ENCODE results near the gene ARHGAP26.

ARHGAP26 gene

DNA sequence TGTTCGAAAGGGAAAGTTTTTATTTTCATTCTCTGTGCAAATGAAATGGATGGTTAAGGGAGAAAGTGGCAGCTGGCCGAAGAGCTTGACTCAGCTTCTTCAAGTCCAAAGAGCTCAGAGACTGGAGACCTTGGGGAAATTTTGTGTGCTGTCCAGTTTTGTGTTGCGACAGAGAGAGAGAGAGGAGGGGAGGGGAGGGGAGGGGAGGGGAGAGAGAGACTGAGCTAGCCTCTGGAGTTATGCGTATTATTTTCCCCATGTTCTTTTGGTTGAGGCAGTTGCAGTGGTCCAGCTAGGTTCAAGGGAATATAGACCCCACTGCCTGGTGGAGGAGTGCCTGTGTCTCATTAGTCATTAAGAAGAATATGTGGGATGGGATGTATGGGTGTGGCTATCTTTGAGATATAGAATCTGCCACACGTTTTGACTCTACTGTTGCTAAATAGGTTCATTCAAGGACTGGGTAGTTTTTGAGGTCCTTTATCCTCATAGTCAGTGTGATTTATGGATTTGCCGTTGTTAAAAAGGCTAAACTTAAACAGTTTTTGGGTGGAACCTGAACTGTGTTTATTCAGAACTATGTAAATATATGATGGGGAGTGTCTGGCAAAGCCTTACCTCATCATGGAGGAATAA is 69.7 kb downstream of the ARHGAP26 start:
- no peaks in the 10 kb centered on the region for H3F3A ChIP-seq (ENCODE audit: insufficient read depth, low read length)
- no peaks in the 10 kb centered on the region for H3K9me2 ChIP-seq (ENCODE audit: low read depth, low read length)
- H3K4me3 ChIP-seq (ENCODE audit: low read depth, low read length, poor library complexity, severe bottlenecking): no peak overlapping the region
- H4K20me1 ChIP-seq (ENCODE audit: insufficient read depth, low read length): no peaks in the 10 kb centered on the region
- H3K27ac ChIP-seq (ENCODE audit: low read depth, low read length, poor library complexity, severe bottlenecking): no peak overlapping the region
- H3K9me3 ChIP-seq (ENCODE audit: low read length): no peaks in the 10 kb centered on the region
- H2AFZ ChIP-seq (ENCODE audit: low read length): no peak overlapping the region
- H3K9ac ChIP-seq (ENCODE audit: low read length): no peak overlapping the region
- no peaks in the 10 kb centered on the region for H3K36me3 ChIP-seq (ENCODE audit: insufficient read depth, low read length)
- no peaks in the 10 kb centered on the region for H3K4me1 ChIP-seq (ENCODE audit: insufficient read depth, low read length, severe bottlenecking)
- H3K4me2 ChIP-seq (ENCODE audit: low read length): no peak overlapping the region
- H3K27me3 ChIP-seq (ENCODE audit: insufficient read depth, low read length): no peaks in the 10 kb centered on the region
- no peaks in the 10 kb centered on the region for H3K79me2 ChIP-seq (ENCODE audit: insufficient read depth, low read length)
- TF ChIP-seq EZH2 (IDR thresholded peaks at IDR 0.05; ENCODE audit: borderline replicate concordance, low read length) (no peak), CTCF (IDR thresholded peaks at IDR 0.05; ENCODE audit: low read length) (no peak)

DNA sequence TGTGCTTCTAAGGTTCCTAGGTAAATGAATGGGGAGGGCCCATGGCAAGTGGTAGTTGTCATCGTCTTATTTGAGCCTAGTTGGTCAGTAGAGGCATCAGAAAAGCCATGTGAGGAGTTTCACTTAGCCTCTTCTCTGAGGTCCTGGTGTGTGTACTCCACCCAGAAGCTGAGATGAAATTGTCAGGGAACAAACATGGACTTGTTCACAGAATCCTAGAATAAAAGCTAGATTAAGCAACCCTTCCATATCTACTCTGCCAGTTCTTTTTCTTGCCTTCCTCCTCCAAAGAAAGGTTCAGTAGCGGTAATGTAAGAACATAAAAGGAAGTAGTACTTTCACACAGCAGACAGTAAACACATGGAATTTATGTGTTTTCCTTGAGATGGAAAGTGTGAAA is 70.4 kb downstream of the ARHGAP26 start:
- Histone ChIP-seq H3K27ac (ENCODE audit: low read depth, low read length, poor library complexity, severe bottlenecking) (no peak overlapping the region), H3K4me3 (ENCODE audit: low read depth, low read length, poor library complexity, severe bottlenecking) (no peak overlapping the region), H3K4me2 (ENCODE audit: low read length) (no peak overlapping the region), H3K27me3 (ENCODE audit: insufficient read depth, low read length) (no peaks in the 10 kb centered on the region), H3K9ac (ENCODE audit: low read length) (no peak overlapping the region), H3K36me3 (ENCODE audit: insufficient read depth, low read length) (no peaks in the 10 kb centered on the region), H3K4me1 (ENCODE audit: insufficient read depth, low read length, severe bottlenecking) (no peaks in the 10 kb centered on the region), H2AFZ (ENCODE audit: low read length) (no peak overlapping the region), H3K79me2 (ENCODE audit: insufficient read depth, low read length) (no peaks in the 10 kb centered on the region), H3K9me3 (ENCODE audit: low read length) (no peaks in the 10 kb centered on the region), H4K20me1 (ENCODE audit: insufficient read depth, low read length) (no peaks in the 10 kb centered on the region), H3F3A (ENCODE audit: insufficient read depth, low read length) (no peaks in the 10 kb centered on the region), H3K9me2 (ENCODE audit: low read depth, low read length) (no peaks in the 10 kb centered on the region)
- TF ChIP-seq EZH2 (IDR thresholded peaks at IDR 0.05; ENCODE audit: borderline replicate concordance, low read length) (no peak), CTCF (IDR thresholded peaks at IDR 0.05; ENCODE audit: low read length) (no peak)

- no peaks in the 10 kb centered on the region for H3K36me3 ChIP-seq (ENCODE audit: insufficient read depth, low read length)
- no peaks in the 10 kb centered on the region for H3F3A ChIP-seq (ENCODE audit: insufficient read depth, low read length)
- H3K27me3 ChIP-seq (ENCODE audit: insufficient read depth, low read length): no peaks in the 10 kb centered on the region
- TF ChIP-seq CTCF (IDR thresholded peaks at IDR 0.05; ENCODE audit: low read length) (no peak), EZH2 (IDR thresholded peaks at IDR 0.05; ENCODE audit: borderline replicate concordance, low read length) (no peak)
- no peaks in the 10 kb centered on the region for H3K79me2 ChIP-seq (ENCODE audit: insufficient read depth, low read length)
- no peak overlapping the region for H3K4me2 ChIP-seq (ENCODE audit: low read length)
- H4K20me1 ChIP-seq (ENCODE audit: insufficient read depth, low read length): no peaks in the 10 kb centered on the region
- H3K4me3 ChIP-seq (ENCODE audit: low read depth, low read length, poor library complexity, severe bottlenecking): no peak overlapping the region
- no peaks in the 10 kb centered on the region for H3K9me2 ChIP-seq (ENCODE audit: low read depth, low read length)
- H3K9me3 ChIP-seq (ENCODE audit: low read length): no peaks in the 10 kb centered on the region
- H3K9ac ChIP-seq (ENCODE audit: low read length): no peak overlapping the region
- H2AFZ ChIP-seq (ENCODE audit: low read length): no peak overlapping the region
- H3K4me1 ChIP-seq (ENCODE audit: insufficient read depth, low read length, severe bottlenecking): no peaks in the 10 kb centered on the region
- H3K27ac ChIP-seq (ENCODE audit: low read depth, low read length, poor library complexity, severe bottlenecking): no peak overlapping the region
Measured at GRCh38 chr5:142841511-142842265, 71.5 kb downstream of the ARHGAP26 start.
